IgD-negative memory B cell (primary cell): ENCODE data around the gene RAB24. TPM values are rescaled to one million over a fixed set of nuclear protein-coding genes. Genes with fewer than 3 reads are reported as not detected.
"Not testable (repeated sequence)": the region's sequence is repeated elsewhere in the genome, so short reads cannot be mapped to it uniquely, and the experiment has no call there.

ENCODE experiments used
- H3K27ac Mint-ChIP-seq, 3 donors: one replicate each; pipeline ENCODE4 v1.8.0; 2020 to 2022; ENCODE audit warnings: mild to moderate bottlenecking in 3 of 3, mixed read lengths in 3 of 3, moderate library complexity in 1 of 3
- H3K27me3 Mint-ChIP-seq: one replicate; pipeline ENCODE4 v1.8.0; 2021; ENCODE audit warnings: mixed read lengths
- H3K36me3 Mint-ChIP-seq: one replicate; pipeline ENCODE4 v1.8.0; 2020; ENCODE audit warnings: mild to moderate bottlenecking, mixed read lengths
- H3K4me1 Mint-ChIP-seq, 3 donors: one replicate each; pipeline ENCODE4 v1.8.0; 2020 to 2022; ENCODE audit warnings: mixed read lengths in 3 of 3, mild to moderate bottlenecking in 1 of 3
- H3K4me3 Mint-ChIP-seq, 4 donors: one replicate each; pipeline ENCODE4 v1.8.0; 2020 to 2022; ENCODE audit warnings: mild to moderate bottlenecking in 4 of 4, mixed read lengths in 4 of 4, moderate library complexity in 3 of 4
- H3K9me3 Mint-ChIP-seq, 3 donors: one replicate each; pipeline ENCODE4 v1.8.0; 2020 to 2021; ENCODE audit warnings: mixed read lengths in 3 of 3, mild to moderate bottlenecking in 1 of 3
- polyA plus RNA-seq: library from polyadenylated mRNA; unstranded; fragments of 300-500 nt; fragmentation: Illumina TruSeq; gene quantifications from one replicate; pipeline ENCODE4 v1.2.3, GENCODE V29; 2021

RAB24 gene
- 42.9 TPM for polyA plus RNA-seq

- Mint-ChIP-seq H3K9me3 (no peaks in the 10 kb centered on the region), H3K27ac (peak within 1 kb of the TSS; percentile 88 to 98 (median 97)), H3K27me3 (no peaks in the 10 kb centered on the region), H3K4me3 (peak within 1 kb of the TSS; percentile 88 to 99 (median 96)), H3K4me1 (peaks cover 42 to 70% (median 68%) of the 10 kb centered on the region in 3 donors), H3K36me3 (peaks cover 2% of the 10 kb centered on the region)
Measured at GRCh38 chr5:177303121-177303924, at the start of gene RAB24, which contains the start of gene PRELID1. Gene RAB24, minus strand, starts transcription at chr5:177303719. Its CDS starts 431 bp downstream, at chr5:177303288. Gene PRELID1, plus strand, starts transcription at chr5:177303799. Its CDS starts 187 bp downstream, at chr5:177303986.

GRCh38 chr5:177353093-177353492 is 49.6 kb upstream of the RAB24 start:
- Mint-ChIP-seq H3K27me3 (peaks cover 3% of the 10 kb centered on the region), H3K4me1 (peaks cover 37 to 47% (median 45%) of the 10 kb centered on the region in 3 donors), H3K27ac (peak overlapping the region in 2 of 3 donors; percentile 8 to 62), H3K36me3 (peaks cover 2% of the 10 kb centered on the region), H3K4me3 (peak overlapping the region in 2 of 4 donors; percentile 49 to 50), H3K9me3 (no peaks in the 10 kb centered on the region)

GRCh38 chr5:177351392-177352329 is 48.1 kb upstream of the RAB24 start, which contains the start of gene LMAN2:
Gene LMAN2, minus strand, starts transcription at chr5:177351668. Its CDS starts 21 bp downstream, at chr5:177351647.
- peaks cover 2% of the 10 kb centered on the region for H3K36me3 Mint-ChIP-seq
- H3K4me3 Mint-ChIP-seq, result peak within 1 kb of the TSS; percentile 97 to 99 (median 98)
- peak within 1 kb of the TSS; percentile 99 to 100 (median 99) for H3K27ac Mint-ChIP-seq
- no peaks in the 10 kb centered on the region for H3K9me3 Mint-ChIP-seq
- peaks cover 32 to 46% (median 37%) of the 10 kb centered on the region in 3 donors for H3K4me1 Mint-ChIP-seq
- H3K27me3 Mint-ChIP-seq, result no peaks in the 10 kb centered on the region

- Mint-ChIP-seq H3K9me3 (no peaks in the 10 kb centered on the region), H3K4me1 (peaks cover 32 to 45% (median 36%) of the 10 kb centered on the region in 3 donors), H3K27me3 (no peaks in the 10 kb centered on the region), H3K27ac (peak overlapping the region; percentile 99 to 100 (median 99)), H3K36me3 (peaks cover 2% of the 10 kb centered on the region), H3K4me3 (peak overlapping the region; percentile 97 to 99 (median 98))
Measured at GRCh38 chr5:177350776-177351391, 47.4 kb upstream of the RAB24 start.

GRCh38 chr5:177349762-177350161 is 46.2 kb upstream of the RAB24 start:
- H3K9me3 Mint-ChIP-seq, result no peaks in the 10 kb centered on the region
- peaks cover 2% of the 10 kb centered on the region for H3K36me3 Mint-ChIP-seq
- no peaks in the 10 kb centered on the region for H3K27me3 Mint-ChIP-seq
- H3K4me1 Mint-ChIP-seq, result peaks cover 32 to 42% (median 35%) of the 10 kb centered on the region in 3 donors
- peak overlapping the region; percentile 81 to 99 (median 90) for H3K4me3 Mint-ChIP-seq
- peak overlapping the region in 2 of 3 donors; percentile 99 for H3K27ac Mint-ChIP-seq

GRCh38 chr5:177349362-177349647 is 45.8 kb upstream of the RAB24 start:
- Mint-ChIP-seq H3K4me1 (peaks cover 29 to 39% (median 34%) of the 10 kb centered on the region in 3 donors), H3K36me3 (peaks cover under 1% of the 10 kb centered on the region), H3K27ac (peak overlapping the region in 1 of 3 donors; percentile 99), H3K9me3 (no peaks in the 10 kb centered on the region), H3K4me3 (peak overlapping the region in 3 of 4 donors; percentile 67 to 99 (median 81)), H3K27me3 (no peaks in the 10 kb centered on the region)

- Mint-ChIP-seq H3K9me3 (no peaks in the 10 kb centered on the region), H3K27me3 (no peaks in the 10 kb centered on the region), H3K4me1 (peaks cover 32 to 37% (median 34%) of the 10 kb centered on the region in 3 donors), H3K27ac (no peak overlapping the region), H3K4me3 (peak overlapping the region in 2 of 4 donors; percentile 23 to 32), H3K36me3 (no peaks in the 10 kb centered on the region)
Measured at GRCh38 chr5:177347699-177348098, 44.2 kb upstream of the RAB24 start.

GRCh38 chr5:177346820-177347219 is 43.3 kb upstream of the RAB24 start:
- Mint-ChIP-seq H3K27ac (no peak overlapping the region), H3K27me3 (no peaks in the 10 kb centered on the region), H3K4me1 (peaks cover 30 to 36% (median 33%) of the 10 kb centered on the region in 3 donors), H3K9me3 (no peaks in the 10 kb centered on the region), H3K36me3 (no peaks in the 10 kb centered on the region), H3K4me3 (peak overlapping the region in 1 of 4 donors; percentile 46)

- H3K4me3 Mint-ChIP-seq, result no peak overlapping the region
- no peak overlapping the region for H3K27ac Mint-ChIP-seq
- H3K9me3 Mint-ChIP-seq, result no peaks in the 10 kb centered on the region
- H3K4me1 Mint-ChIP-seq, result peaks cover 22 to 24% (median 22%) of the 10 kb centered on the region in 3 donors
- peaks cover 2% of the 10 kb centered on the region for H3K36me3 Mint-ChIP-seq
- no peaks in the 10 kb centered on the region for H3K27me3 Mint-ChIP-seq
Measured at GRCh38 chr5:177344891-177345290, 41.4 kb upstream of the RAB24 start.

GRCh38 chr5:177343777-177344176 is 40.3 kb upstream of the RAB24 start:
- no peak overlapping the region for H3K4me3 Mint-ChIP-seq
- peaks cover 2% of the 10 kb centered on the region for H3K36me3 Mint-ChIP-seq

GRCh38 chr5:177343000-177343399 is 39.5 kb upstream of the RAB24 start:
- not testable (repeated sequence) for H3K4me3 Mint-ChIP-seq, H3K9me3 Mint-ChIP-seq, H3K27me3 Mint-ChIP-seq, H3K27ac Mint-ChIP-seq, H3K36me3 Mint-ChIP-seq
- H3K4me1 Mint-ChIP-seq, result peaks cover 13 to 18% (median 14%) of the 10 kb centered on the region in 3 donors

More at GRCh38 chr5:177343777-177344176, 40.3 kb upstream of the RAB24 start:
- Mint-ChIP-seq H3K27ac (no peak overlapping the region), H3K27me3 (no peaks in the 10 kb centered on the region), H3K9me3 (no peaks in the 10 kb centered on the region), H3K4me1 (peaks cover 13 to 18% (median 14%) of the 10 kb centered on the region in 3 donors)

GRCh38 chr5:177339107-177339638 is 35.7 kb upstream of the RAB24 start:
- H3K27me3 Mint-ChIP-seq, result no peaks in the 10 kb centered on the region
- H3K27ac Mint-ChIP-seq, result no peak overlapping the region
- peak overlapping the region in 1 of 4 donors; percentile 60 for H3K4me3 Mint-ChIP-seq
- no peaks in the 10 kb centered on the region for H3K9me3 Mint-ChIP-seq
- peaks cover 4 to 18% (median 6%) of the 10 kb centered on the region in 3 donors for H3K4me1 Mint-ChIP-seq
- peaks cover 3% of the 10 kb centered on the region for H3K36me3 Mint-ChIP-seq

GRCh38 chr5:177338251-177339106 is 35.0 kb upstream of the RAB24 start:
- H3K27me3 Mint-ChIP-seq, result no peaks in the 10 kb centered on the region
- H3K4me3 Mint-ChIP-seq, result no peak overlapping the region
- H3K4me1 Mint-ChIP-seq, result peaks cover 1 to 20% (median 3%) of the 10 kb centered on the region in 3 donors
- H3K36me3 Mint-ChIP-seq, result peaks cover 3% of the 10 kb centered on the region
- no peak overlapping the region for H3K27ac Mint-ChIP-seq
- no peaks in the 10 kb centered on the region for H3K9me3 Mint-ChIP-seq
